Measurements from ENCODE around the gene SULF2.

SULF2 gene

DNA sequence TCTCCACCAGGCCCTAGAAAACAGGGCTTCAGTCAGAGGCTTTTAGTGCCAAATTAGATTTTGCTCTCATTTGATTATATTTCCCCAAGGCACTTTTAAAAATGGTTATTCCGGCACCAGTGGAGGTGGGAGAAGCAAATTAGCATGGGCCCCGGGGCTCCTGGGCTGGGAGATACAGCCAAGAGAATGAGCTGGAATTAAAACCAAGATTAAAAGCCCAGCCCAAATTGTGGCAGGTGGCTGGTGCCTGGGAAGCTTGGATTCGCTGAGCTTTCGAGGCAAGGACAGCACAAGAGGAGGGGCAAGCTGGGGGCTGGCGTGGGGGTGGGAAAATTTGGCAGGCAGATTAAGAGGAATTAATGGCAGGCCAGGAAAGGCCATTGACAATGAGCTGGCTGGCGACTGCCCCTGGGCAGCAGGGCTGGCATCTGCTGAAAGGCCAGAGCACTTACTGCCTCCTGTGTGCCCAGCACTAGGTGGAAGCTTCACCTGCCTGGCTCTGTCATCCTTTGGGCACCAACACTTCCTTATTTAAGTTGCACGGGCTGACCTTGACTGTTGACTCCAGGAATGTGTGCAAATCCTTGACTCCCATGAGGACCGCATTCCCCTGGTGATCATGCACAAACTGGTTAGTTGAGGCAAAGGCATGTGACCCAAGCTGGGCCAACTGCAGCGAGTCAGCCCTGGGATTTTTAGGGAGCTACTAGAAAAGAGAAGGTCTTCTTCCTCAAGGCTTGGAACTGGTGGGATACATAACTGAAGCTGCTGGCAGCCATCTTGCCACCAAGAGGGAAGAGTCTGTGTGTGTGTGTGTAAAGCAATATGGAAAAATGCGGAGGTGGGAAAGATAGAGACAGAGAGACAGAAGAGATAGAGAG lies 76.1 kb downstream of the SULF2 start:
- FAIRE-seq: no peak

DNA sequence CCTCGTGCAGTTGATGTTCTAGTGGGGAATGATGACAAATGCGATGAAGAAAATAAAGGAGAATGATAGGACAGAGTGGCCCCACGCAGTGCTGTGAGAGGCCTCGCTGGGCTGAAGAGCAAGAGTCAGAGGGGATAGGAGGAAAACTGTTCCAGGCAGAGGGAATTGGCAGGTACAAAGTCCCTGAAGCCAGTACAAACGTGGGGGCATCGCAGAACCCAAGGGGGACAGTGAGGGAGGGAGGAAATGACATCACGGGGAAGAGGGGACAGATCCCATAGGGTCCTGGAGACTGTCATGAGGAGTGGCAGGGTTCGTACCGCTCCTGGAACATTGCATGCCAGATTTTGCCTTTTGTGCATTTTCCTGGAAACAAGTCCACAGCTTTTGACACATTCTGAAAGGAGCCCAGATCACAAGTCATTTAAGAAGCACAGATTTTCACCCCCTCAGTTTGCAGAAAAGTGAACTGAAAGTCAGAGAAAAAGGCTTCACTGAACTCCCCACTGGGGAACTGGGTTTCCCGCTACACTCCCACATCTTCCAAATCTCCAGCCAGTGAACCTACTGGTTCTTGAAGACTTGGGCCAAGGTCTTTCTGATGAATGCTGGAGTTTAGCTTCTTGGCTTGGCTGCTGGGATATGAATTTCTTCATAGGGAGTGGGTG lies 77.0 kb downstream of the SULF2 start:
- no peak for FAIRE-seq

DNA sequence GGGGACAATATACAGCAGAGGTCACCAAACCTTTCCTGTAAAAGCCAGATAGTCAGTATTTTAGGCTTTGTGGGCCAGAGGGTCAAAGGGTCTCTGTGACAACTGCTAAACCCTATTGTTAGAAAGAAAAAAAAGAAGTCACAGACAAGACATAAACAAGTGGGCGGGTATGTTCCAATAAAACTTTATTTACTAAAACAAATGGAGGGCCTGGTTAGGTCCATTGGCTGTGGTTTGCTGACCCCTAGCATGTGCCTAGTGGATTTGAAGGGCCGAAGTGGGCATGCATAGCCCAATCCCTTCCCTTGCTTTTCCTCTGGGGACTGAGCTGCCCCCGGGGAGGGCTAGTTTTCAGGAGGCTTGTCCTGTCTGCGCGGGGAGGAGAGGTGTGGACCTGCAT lies 78.9 kb downstream of the SULF2 start:
- no peak for FAIRE-seq

DNA sequence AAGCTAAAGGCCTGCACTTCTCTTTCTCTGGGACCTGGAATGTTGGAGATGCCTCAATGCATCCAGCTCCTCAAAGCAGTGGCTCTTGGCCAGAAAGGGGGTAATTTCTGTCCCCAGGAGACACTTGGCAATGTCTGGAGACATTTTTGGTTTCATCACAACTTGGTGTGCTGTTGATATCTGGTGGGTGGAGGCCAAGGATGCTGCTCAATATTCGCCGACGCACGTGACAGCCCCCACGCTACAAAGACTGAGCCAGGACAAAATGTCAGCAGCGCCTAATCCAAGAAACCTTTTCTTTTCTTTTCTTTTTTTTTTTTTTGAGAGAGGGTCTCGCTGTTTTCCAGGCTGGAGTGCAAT lies 79.8 kb downstream of the SULF2 start:
- no peak for FAIRE-seq

DNA sequence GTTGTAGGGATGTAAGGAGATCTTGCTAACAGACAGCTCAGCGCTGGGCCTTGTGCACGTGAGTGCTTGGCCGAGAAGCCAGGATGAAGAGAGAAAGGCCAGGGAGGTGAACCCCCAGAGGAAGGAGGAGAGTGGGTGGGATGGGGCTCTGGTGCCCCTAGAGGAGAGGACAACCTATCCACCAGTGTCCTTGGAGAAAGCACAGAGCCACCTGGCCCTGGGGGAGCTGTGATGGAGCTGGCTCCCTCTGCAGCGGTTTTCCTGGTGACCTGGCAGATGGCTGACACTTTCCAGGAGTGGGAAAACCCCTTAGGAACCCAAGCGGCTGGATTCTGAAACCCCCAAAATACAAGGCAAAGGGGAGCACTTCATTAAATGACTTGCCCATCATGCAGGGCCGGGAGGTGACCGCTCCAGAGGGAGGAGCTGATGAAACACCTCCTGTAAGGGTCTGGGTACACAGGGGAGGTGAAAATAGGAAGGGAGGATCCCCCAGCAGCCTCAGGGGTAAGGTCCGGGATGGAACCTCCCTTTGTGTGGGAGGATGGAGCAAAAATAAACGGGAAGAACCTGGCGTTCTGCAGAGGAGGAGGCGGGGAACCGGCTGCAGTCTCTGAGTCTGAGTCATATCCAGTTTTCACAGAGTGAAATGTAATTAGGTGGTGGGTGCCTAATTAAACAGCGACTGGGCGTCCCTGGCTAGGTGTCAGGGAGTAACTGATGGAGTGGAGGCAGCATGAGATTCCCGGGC lies 80.4 kb downstream of the SULF2 start:
- no peak for FAIRE-seq

DNA sequence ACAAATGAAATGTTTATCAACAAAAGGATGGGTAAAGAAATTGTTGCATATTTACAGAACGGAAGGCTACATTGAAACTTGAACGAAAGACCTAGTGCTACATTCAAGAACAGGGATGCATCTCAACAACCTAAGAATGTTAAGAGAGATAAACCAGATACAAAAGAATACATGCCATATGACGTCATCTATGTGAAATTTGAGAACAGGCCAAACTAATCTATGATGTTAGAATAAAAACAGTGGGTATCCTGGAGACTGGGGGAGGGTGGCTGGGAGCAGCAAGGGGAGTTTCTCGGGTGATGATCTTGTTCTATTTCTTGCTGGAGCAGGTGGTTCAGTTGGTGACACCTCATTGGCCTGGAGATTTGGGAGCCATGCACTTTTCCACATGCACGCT lies 81.5 kb downstream of the SULF2 start:
- FAIRE-seq: no peak

DNA sequence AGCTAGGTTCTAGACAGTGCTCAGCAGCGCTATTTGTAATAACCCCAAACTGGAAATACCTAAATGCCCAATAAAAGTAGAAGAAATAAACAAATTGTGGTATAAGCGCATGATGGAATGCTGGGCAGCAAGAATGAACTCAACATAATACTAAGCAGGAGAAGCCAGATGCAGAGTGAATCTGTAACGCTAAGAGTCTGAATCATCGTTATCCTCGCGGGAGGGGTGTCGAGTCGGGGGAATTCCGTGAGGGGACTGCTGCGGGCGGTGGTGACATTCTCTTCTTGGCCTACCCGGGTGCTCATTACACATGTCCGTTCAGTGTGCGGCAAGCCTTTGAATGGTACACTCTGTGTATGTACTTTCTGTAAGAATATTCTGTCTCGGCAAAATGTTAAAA lies 83.7 kb downstream of the SULF2 start:
- FAIRE-seq: no peak

DNA sequence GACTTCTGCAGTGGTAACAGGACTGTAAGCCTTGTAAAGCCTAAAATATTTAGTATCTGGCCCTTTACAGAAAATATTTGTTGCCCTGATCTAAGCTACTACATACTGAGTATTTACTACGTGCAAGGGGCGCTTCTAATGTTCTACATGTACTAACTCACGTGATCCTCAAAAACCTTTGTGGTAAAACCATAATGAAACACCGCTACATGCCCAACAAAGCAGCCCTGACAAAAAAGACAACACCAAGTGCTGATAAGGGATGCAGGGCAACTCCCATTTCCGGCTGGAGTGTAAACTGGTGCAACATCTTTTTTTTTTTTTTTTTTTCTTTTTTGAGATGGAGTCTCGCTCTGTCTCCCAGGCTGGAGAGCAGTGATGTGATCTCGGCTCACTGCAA lies 85.0 kb downstream of the SULF2 start:
- FAIRE-seq: no peak

DNA sequence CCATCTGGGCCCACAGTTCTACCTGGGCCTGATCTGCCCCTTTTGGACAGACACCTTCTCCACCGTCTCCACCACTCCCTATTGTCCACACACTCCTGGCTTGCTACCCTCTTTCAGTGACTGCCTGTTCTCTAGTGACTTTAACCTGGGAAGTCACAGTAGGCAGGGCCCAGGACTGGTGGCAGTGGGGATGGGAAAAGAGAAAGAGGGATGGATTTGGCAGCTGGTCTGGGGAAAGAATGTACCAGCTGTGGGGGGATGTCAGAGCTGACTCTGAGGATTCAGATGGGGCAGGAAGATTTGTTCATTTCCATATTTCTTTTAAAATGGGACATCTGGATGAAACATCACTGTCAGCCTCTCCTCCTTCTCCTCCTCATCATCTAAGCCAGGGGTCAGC lies 85.5 kb downstream of the SULF2 start:
- no peak for FAIRE-seq

DNA sequence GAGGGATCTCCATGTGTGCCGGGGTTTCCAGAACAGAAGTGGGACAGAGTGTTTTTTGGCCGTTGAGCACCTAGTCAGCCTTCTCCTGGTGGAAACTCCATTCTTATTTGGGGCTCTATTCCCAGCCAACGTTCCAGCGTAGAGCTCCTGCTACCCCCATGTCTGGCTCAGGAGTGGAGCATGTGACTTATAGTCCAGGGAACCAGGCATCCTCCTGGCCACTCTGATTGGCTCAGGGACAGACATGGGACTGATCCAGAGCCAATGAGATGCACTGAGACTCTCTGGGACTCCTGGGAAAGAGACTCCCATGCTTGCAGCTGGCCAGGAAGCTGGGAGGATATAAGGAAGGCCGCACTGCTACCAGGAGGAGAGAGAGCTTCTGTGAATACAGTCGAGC lies 87.1 kb downstream of the SULF2 start:
- FAIRE-seq: no peak

DNA sequence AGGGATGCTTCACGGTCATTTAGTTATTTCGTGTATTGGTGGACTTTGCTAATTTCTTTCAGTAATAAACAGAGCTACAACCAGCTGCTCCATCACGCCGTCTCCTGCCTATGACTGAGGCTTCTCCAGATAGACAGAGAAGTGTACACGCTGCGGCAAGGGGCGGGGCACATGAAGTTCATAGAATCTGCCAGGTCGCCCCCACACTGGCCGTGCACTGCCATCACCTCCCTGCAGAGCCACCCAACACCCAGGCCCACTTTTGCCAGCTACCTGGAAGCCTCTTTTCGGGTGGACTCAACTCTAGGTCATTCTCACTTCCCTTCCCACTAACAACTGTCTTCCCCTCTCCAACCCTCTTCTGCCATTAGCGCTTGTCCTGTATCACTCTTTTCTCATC lies 88.4 kb downstream of the SULF2 start:
- FAIRE-seq: no peak

DNA sequence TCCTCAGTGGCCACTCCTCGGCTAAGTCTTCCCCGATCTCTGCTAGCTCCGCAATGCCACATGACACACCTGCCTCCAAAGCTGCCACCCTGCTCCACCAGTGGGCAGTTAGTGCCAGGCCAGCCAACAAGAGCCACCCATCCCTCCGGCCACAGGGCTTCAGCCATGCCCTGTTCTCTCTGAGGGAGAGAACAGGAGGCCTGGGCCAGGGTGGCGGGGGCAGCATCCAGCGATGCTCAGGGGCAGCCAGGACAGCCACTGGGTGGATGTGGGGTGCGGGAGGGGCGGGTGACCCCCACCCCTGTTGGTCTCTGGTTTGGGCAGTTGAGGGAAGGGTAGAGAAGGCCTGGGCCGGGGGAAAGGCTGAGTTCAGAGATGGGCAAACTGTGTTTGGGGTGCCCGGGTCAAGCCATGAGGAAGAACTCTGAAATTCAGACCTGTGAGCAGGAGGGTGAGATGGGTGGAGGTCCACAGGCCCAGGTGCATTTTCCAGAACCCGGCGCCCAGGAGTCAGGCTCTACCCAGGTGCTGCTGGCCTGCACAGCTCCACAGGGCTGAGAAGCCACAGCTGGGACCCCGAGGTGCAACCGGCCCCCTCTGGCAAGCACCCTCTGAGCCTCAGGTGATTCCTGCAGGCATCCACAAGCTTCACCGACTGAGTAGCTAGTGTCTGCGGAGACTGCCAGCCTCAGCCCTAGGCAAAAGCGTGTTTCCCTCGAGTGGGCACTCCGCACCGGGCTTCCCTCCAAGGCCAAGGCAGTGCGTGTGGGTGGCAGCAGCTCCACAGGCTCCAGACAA lies 91.1 kb downstream of the SULF2 start:
- FAIRE-seq: no peak

DNA sequence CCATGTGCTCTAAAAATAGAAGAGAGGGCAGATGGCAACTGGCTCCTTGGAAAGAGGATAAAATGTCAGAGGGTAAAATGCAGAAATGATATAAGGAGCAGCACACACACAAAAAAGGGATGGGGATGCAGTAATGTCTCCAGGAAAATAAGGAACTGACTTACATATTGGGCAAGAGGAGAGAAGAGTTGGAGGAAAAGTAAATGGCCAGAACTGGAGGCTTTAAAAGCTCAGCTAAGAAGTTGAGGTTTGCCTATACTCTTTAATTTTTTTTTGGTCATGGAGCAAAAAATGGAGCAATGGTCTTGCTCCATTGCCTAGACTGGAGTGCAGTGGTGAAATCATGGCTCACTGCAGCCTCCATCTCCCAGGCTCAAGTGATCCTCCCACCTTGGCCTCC lies 93.7 kb downstream of the SULF2 start:
- no peak for FAIRE-seq

DNA sequence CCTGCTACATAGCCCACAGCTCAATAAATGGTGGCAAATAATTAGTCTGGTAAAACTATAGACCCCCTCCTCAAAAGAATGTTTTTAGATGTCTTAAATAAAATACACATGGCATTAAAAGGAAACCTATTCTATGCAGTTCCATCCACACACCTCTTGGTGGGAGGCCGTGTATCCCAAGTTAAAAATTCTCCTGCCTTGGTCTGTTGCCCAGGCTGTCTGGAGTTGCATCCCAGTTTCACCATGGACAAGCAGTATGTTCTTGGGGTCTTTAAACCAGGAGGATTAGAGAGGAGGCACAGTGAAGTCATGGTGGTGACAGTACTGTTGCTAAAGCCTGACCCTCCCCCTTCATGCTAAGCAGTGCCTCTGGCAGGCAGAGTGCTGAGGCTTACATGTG lies 95.5 kb downstream of the SULF2 start:
- FAIRE-seq: no peak

DNA sequence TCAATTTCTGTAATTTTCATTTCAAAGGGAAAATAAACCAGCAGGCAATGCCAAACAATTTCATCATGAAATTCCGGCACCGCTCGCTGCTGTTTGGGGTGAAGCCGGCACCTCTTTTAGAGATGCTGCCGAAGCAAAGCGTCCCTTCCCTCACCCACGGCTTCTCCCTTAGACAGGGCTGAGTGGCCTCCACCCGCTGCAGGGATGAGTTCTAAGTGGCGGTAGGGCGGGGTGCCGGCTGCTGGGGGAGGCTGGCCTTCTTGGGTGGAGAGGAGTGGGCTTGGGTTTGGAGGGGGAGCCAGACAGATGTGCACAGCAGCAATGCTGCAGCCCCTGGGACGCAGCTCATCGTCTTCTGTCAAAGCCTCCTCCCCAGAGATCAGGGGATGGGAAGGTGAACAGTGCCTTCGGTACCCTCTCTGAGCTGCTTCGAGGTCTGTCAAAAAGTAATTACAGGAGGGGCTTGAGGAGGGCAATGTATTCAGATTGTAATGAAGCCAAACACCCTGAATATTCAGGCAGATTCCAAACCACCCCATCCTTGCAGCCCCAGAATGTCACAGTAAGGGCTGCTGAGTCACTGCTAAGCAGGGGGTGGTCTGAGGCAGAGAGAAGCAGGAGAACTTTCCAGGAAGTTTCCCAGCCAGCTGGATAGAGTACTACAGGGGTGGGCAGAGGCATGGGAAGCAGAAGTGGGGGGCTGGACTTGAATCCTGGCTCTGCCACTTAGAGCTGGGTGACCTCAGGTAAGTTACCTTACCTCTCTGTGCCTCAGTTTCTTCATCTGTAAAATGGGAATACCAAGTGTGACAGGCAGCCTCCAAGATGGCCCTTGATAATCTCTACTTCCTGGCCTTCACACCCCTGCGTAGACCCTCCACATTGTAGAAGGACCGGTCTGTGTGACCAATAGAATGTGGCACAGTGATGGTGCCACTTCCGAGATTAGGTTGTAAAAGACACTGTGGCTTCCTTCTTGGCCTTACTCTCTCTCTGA lies 96.6 kb downstream of the SULF2 start:
- no peak for FAIRE-seq

DNA sequence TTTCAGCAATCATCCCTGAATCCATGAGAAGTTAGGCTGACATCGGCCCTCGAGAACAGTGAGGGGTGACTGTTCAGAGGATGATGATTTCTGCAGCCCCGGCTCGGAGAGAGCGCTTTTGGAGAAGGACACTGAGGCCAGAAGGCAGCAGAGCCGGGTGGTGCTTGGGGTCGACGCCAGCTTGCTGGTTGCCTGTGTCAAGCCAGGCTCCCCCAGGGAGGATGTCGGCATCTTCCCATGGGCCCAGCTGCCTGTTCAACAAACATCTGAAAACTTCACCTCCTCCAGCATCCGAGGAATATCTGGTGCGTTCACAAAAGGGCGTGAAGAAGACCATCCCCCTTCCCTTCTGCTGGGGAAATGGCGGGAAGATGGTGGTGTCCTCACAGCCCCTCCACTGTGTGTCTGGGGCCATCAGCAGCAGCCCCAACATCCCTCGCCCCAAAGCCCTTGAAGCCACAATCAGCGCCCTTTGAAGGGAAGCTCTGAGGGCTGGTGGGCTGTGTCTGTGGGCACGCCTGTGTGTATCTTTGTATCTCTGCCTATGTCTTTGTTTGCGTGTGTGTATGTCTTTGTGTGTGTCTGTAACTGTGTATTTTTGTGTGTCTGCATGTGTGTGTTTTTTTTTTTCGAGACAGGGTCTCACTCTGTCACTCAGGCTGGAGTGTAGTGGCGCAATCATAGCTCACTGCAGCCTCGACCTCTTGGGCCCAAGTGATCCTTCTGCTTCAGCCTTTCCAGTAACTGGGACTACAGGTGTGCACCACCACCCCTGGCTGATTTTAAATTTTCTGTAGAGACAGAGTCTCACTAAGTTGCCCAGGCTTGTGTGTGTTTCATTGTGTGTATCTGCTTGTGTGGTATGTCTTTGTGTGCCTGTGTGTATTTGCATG lies 97.9 kb downstream of the SULF2 start:
- no peak for FAIRE-seq

DNA sequence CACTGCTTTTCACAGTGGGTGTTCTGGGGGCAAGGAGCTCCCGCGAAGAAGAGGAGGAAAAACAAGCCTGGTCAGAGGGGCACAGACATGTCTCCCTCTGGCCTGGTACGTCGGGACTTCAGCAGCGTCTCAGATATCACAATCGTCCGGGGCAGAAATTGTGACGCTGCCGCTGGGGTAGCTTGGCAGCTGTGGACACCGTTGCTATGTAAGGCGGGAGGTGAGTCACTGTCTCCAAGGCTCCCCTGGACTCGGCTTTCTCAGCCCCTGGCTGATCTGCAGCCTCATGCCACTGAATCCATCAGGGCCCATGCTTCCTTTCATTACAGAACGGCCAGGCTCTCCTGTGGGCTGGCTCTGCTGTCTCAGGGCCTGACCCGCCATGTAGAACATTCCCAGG lies 98.7 kb downstream of the SULF2 start:
- FAIRE-seq: no peak

DNA sequence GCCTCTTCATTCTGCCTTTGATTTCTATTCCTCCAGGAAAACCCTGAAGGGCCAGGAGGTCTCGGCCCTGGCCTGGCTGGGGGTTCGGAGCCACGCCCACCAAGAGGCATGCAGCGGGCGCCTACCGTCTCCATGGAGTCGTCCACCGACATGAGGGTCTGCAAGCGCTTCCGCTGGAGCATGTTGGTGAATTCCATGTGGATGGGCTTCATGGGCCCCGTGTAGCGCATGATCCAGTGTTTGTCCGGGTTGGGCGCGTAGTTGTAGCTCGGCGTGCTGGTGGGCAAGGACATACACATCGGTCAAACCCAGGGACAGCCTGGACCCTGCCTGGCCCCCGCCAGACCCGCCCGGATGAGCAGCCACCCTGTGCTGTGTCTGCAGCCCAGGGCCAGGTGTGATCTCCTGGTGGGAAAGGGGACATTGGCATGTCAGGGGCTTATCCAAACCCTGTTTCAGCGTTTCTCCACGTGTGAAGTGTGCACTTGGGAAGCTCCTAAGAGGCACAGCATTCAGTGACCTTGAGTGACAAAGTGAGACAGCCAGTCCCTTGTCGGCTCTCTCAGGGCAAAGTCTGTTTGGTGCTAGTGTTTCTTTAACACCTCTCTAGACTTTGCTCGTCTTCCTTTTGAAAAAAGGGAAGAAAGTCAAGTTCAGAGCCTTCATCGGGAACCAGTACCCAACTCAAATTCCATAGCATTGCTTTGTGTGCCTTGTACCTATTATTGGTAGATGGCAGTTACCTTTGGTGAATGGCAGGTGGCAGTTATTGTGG lies 100.8 kb downstream of the SULF2 start:
- no peak for FAIRE-seq

DNA sequence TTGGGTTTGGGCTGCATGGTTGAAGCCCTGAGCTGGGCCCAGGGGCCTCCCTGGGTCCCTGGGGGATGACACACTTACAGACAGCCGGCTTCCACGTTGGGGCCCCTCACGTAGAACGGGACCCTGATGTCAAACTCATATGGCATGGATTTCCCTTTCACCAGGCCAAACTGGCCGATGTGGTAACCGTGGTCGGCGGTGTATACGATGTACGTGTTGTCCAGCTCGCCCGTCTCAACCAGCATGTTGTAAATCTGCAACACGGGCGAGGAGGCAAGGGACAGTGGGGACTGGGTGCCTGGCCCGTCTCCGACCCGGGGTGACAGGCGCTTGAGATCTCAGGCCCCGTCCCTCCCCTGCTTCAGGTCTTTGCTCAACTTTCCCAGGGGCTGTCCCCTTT lies 102.4 kb downstream of the SULF2 start:
- FAIRE-seq: no peak
